ENCODE results near the gene PACRGL.
"Not testable (repeated sequence)": the region's sequence is repeated elsewhere in the genome, so short reads cannot be mapped to it uniquely, and the experiment has no call there.

PACRGL gene

GRCh38 chr4:20773144-20773997 lies 73.1 kb downstream of the PACRGL start:
- DNase-seq (ENCODE audit: extremely low spot score): peak; percentile 41
- POLR2A ChIA-PET: no interaction called here
- TF ChIP-seq, protein P1, sequence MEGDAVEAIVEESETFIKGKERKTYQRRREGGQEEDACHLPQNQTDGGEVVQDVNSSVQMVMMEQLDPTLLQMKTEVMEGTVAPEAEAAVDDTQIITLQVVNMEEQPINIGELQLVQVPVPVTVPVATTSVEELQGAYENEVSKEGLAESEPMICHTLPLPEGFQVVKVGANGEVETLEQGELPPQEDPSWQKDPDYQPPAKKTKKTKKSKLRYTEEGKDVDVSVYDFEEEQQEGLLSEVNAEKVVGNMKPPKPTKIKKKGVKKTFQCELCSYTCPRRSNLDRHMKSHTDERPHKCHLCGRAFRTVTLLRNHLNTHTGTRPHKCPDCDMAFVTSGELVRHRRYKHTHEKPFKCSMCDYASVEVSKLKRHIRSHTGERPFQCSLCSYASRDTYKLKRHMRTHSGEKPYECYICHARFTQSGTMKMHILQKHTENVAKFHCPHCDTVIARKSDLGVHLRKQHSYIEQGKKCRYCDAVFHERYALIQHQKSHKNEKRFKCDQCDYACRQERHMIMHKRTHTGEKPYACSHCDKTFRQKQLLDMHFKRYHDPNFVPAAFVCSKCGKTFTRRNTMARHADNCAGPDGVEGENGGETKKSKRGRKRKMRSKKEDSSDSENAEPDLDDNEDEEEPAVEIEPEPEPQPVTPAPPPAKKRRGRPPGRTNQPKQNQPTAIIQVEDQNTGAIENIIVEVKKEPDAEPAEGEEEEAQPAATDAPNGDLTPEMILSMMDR (IDR thresholded peaks at IDR 0.05; ENCODE audit: control extremely low read depth, extremely low read depth, low read depth, missing control alignments): peak; percentile 64
- CTCF ChIA-PET: interaction anchor here (0.7 to 5.8 kb wide), 29 partner anchors 7 to 1006 kb away, joined by 3 to 57 read pairs (median 4); no protein-coding TSS in a partner anchor

DNA sequence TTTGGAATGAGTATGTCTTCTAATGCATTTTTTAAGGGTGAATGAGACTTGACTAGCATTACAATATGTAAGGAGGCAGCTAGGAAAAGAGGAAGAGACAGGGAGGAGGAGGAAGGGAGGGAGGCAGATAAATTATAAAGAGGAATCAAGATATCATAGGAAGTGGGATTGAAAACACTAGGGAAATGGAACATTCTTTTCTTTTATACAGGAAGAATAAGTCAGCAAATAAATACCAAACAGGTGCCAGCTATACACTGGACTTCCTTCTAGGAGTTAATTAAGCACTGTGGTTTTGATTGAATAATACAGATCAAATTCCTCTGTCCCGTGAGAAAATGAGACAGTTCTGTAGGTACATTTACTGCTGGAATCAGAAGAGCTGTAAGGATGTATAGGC lies 78.6 kb downstream of the PACRGL start:
- CTCF ChIA-PET: interaction anchor here (1.6 kb wide), 1 partner anchor 10 kb away, joined by 4 read pairs; no protein-coding TSS in a partner anchor
- TF ChIP-seq, protein P1 (IDR thresholded peaks at IDR 0.05; ENCODE audit: control extremely low read depth, extremely low read depth, low read depth, missing control alignments): no peak
- DNase-seq (ENCODE audit: extremely low spot score): no peak
- POLR2A ChIA-PET: no interaction called here

DNA sequence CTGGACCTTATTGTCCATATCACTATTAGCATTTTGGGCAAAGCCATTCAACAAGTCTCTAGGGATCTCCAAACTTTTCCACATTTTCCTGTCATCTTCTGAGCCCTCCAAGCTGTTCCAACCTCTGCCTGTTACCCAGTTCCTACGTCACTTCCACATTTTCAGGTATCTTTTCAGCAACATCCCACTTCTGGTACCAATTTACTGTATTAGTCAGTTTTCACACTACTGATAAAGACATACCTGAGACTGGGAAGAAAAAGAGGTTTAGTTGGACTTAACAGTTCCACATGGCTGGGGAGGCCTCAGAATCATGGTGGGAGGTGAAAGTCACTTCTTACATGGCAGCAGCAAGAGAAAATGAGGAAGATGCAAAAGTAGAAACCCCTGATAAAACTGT lies 82.9 kb downstream of the PACRGL start:
- CTCF ChIA-PET: interaction anchor here (1.6 kb wide), 1 partner anchor 10 kb away, joined by 12 read pairs; no protein-coding TSS in a partner anchor
- POLR2A ChIA-PET; DNase-seq (ENCODE audit: extremely low spot score): not testable (repeated sequence)

- DNase-seq (ENCODE audit: extremely low spot score): no peak
- TF ChIP-seq, protein P1 (IDR thresholded peaks at IDR 0.05; ENCODE audit: control extremely low read depth, extremely low read depth, low read depth, missing control alignments): no peak
- POLR2A ChIA-PET: no interaction called here
- CTCF ChIA-PET: interaction anchor here (1.1 to 2.1 kb wide), 3 partner anchors 12 to 19 kb away, joined by 3 to 12 read pairs (median 10); no protein-coding TSS in a partner anchor
Observed at GRCh38 chr4:20787940-20788665, 87.8 kb downstream of the PACRGL start.

Data from GM10248 (cell line).